Liver (tissue), 9 donors: ENCODE data around the gene SPTBN1. TPM values are rescaled to one million over a fixed set of nuclear protein-coding genes. Genes with fewer than 3 reads are reported as not detected.

Experiments used
- DNase-seq: peaks from one replicate; pipeline ENCODE4 v3.0.0-alpha.2; 2017; ENCODE audit warnings: low spot score
- H3K27ac ChIP-seq, 2 donors: one replicate each; pipeline ENCODE4 v1.7.0; 2013; ENCODE audit warnings: inconsistent platforms in 2 of 2, low read length in 2 of 2, control low read depth in 1 of 2, low read depth in 1 of 2, mild to moderate bottlenecking in 1 of 2
- H3K27me3 ChIP-seq, 4 donors: one replicate each; pipeline versions ENCODE4 v1.6.1 to v1.7.0; 2013; ENCODE audit warnings: low read length in 3 of 4, inconsistent platforms in 1 of 4, mild to moderate bottlenecking in 1 of 4, moderate library complexity in 1 of 4; ENCODE audit not compliant: control insufficient read depth in 4 of 4, insufficient read depth in 4 of 4
- H3K36me3 ChIP-seq, 4 donors: one replicate each; pipeline versions ENCODE4 v1.6.1 to v1.7.0; 2013; ENCODE audit warnings: low read length in 3 of 4, mild to moderate bottlenecking in 3 of 4, low read depth in 1 of 4, moderate library complexity in 1 of 4; ENCODE audit not compliant: control insufficient read depth in 4 of 4, insufficient read depth in 3 of 4
- H3K4me1 ChIP-seq, 4 donors: one replicate each; pipeline versions ENCODE4 v1.6.1 to v1.7.0; 2013; ENCODE audit warnings: low read length in 3 of 4, mild to moderate bottlenecking in 3 of 4, moderate library complexity in 1 of 4; ENCODE audit not compliant: control insufficient read depth in 4 of 4, insufficient read depth in 4 of 4
- H3K4me3 ChIP-seq, 3 donors: one replicate each; pipeline versions ENCODE4 v1.6.1 to v1.7.0; 2013; ENCODE audit warnings: low read length in 3 of 3, control low read depth in 1 of 3, low read depth in 1 of 3, mild to moderate bottlenecking in 1 of 3
- H3K9ac ChIP-seq, 2 donors: one replicate each; pipeline ENCODE4 v1.7.0; 2013; ENCODE audit warnings: low read length in 2 of 2, mild to moderate bottlenecking in 2 of 2, moderate library complexity in 2 of 2, control low read depth in 1 of 2, low read depth in 1 of 2
- H3K9me3 ChIP-seq, 4 donors: one replicate each; pipeline versions ENCODE4 v1.6.1 to v1.7.0; 2013; ENCODE audit warnings: low read length in 3 of 4; ENCODE audit not compliant: control insufficient read depth in 4 of 4
- ATF3 ChIP-seq: IDR thresholded peaks from 2 replicates; pipeline ENCODE4 v1.6.1; 2016; ENCODE audit warnings: antibody characterized with exemption
- CTCF ChIP-seq: fragments of 150-350 bp; IDR thresholded peaks from 2 replicates; pipeline ENCODE4 v1.5.1; 2017; ENCODE audit warnings: improper control_type of control experiment, low read depth, low read length; ENCODE audit not compliant: missing input control
- EGR1 ChIP-seq, 2 donors: IDR thresholded peaks; 2 replicates each; pipeline ENCODE4 v1.6.1; 2016 to 2018; ENCODE audit warnings: antibody characterized with exemption in 2 of 2, low read depth in 2 of 2
- FOXA1 ChIP-seq: IDR thresholded peaks from 2 replicates; pipeline ENCODE4 v1.6.1; 2016; ENCODE audit warnings: antibody characterized with exemption
- FOXA2 ChIP-seq: IDR thresholded peaks from 2 replicates; pipeline ENCODE4 v1.6.1; 2016; ENCODE audit warnings: antibody characterized with exemption
- GABPA ChIP-seq, 2 donors: IDR thresholded peaks in 1 of 2; conservative IDR thresholded peaks in 1 of 2; 2 replicates each; pipeline ENCODE4 v1.6.1; 2016; ENCODE audit warnings: antibody characterized with exemption in 2 of 2, mild to moderate bottlenecking in 1 of 2, moderate library complexity in 1 of 2
- HNF4A ChIP-seq, 2 donors: conservative IDR thresholded peaks; 2 replicates each; pipeline ENCODE4 v1.6.1; 2016; ENCODE audit warnings: antibody characterized with exemption in 2 of 2, mild to moderate bottlenecking in 2 of 2
- HNF4G ChIP-seq: IDR thresholded peaks from 2 replicates; pipeline ENCODE4 v1.6.1; 2016; ENCODE audit warnings: antibody characterized with exemption
- JUND ChIP-seq, 2 donors: IDR thresholded peaks; 2 replicates each; pipeline ENCODE4 v1.6.1; 2016; ENCODE audit warnings: antibody characterized with exemption in 2 of 2
- NR2F2 ChIP-seq: IDR thresholded peaks from 2 replicates; pipeline ENCODE4 v1.6.1; 2016; ENCODE audit warnings: antibody characterized with exemption
- REST ChIP-seq: IDR thresholded peaks from 2 replicates; pipeline ENCODE4 v1.6.1; 2016; ENCODE audit warnings: antibody characterized with exemption, mild to moderate bottlenecking
- RXRA ChIP-seq, 2 donors: IDR thresholded peaks; 2 replicates each; pipeline ENCODE4 v1.6.1; 2017 to 2018; ENCODE audit warnings: antibody characterized with exemption in 2 of 2, mild to moderate bottlenecking in 1 of 2
- SP1 ChIP-seq: IDR thresholded peaks from 2 replicates; pipeline ENCODE4 v1.6.1; 2018; ENCODE audit warnings: antibody characterized with exemption, mild to moderate bottlenecking
- TAF1 ChIP-seq: conservative IDR thresholded peaks from 2 replicates; pipeline ENCODE4 v1.6.1; 2016; ENCODE audit warnings: antibody characterized with exemption, mild to moderate bottlenecking
- YY1 ChIP-seq: IDR thresholded peaks from 2 replicates; pipeline ENCODE4 v1.6.1; 2016; ENCODE audit warnings: antibody characterized with exemption, mild to moderate bottlenecking
- WGBS: extraction: QIAGEN DNeasy Blood & Tissue Kit; methylation state at CpG from one replicate; pipeline ENCODE4 v1.1.7; 2013; 5-methylcytosine and 5-hydroxymethylcytosine counted together
- polyA plus RNA-seq, 2 donors: library from polyadenylated mRNA; stranded (reverse) in 1 of 2; unstranded in 1 of 2; fragments of 200-250 nt in 1 of 2; fragments of >200 nt in 1 of 2; fragmentation: Nextera tagmentation in 1 of 2; extraction: Ambion mirVana in 1 of 2; gene quantifications; one replicate each; pipeline versions ENCODE4 v1.2.1 to v1.2.3, GENCODE V29; 2013 to 2015
- total RNA-seq, 2 donors: library from RNA; depleted of rRNA; stranded (reverse); fragments of >200 nt; gene quantifications; one replicate each; pipeline ENCODE4 v1.2.3, GENCODE V29; 2014
- TF ChIP-seq, protein P1 (sequence below): IDR thresholded peaks from 2 replicates; pipeline ENCODE4 v1.6.1; 2016; ENCODE audit warnings: antibody characterized with exemption
- donor health status: healthy.
- donor health status: healthy.
- donor health status: healthy.
- donor health status: healthy.
- donor health status: healthy.

The SPTBN1 gene
- total and polyA plus RNA-seq, 4 donors, result 44.8 to 191 (median 75.9) TPM

DNA sequence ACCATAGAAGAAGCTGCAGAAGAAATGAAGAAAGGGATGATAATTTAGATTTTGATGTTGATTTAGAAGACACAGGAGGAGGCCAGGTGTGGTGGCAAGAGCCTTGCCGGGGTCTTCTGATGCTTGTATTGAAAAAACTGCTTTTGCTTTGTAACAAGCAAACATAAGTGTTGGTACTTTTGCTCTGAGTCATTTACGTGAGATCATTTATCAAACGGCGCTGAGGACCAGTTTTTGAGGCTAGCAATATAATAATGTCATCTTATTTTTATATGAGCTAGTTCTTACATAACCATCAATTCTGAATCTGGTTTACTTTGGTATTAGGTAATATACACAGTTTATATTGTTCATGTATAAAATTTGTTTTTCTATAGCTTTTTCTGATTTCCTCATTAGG lies 30.6 kb downstream of the SPTBN1 start:
- no peak overlapping the region for H3K4me3 ChIP-seq
- no peak overlapping the region for H3K9ac ChIP-seq
- 93% methylated on average over 4 of the region's 4 CpGs for WGBS
- TF ChIP-seq GABPA (IDR thresholded peaks at IDR 0.05 in 1 of 2, conservative IDR thresholded peaks at IDR 0.05 in 1 of 2) (no peak), CTCF (no peak), SP1 (no peak), YY1 (no peak), RXRA (IDR thresholded peaks at IDR 0.05) (no peak), FOXA1 (no peak), TAF1 (no peak), NR2F2 (no peak), ATF3 (no peak), HNF4A (conservative IDR thresholded peaks at IDR 0.05) (no peak)
- no peaks in the 10 kb centered on the region for H3K36me3 ChIP-seq
- H3K27me3 ChIP-seq, result no peaks in the 10 kb centered on the region
- H3K9me3 ChIP-seq, result no peaks in the 10 kb centered on the region
- peaks cover 0 to 7% (median under 1%) of the 10 kb centered on the region in 4 donors for H3K4me1 ChIP-seq
- H3K27ac ChIP-seq, result no peak overlapping the region
- DNase-seq, result no peak

- TF ChIP-seq, protein P1, sequence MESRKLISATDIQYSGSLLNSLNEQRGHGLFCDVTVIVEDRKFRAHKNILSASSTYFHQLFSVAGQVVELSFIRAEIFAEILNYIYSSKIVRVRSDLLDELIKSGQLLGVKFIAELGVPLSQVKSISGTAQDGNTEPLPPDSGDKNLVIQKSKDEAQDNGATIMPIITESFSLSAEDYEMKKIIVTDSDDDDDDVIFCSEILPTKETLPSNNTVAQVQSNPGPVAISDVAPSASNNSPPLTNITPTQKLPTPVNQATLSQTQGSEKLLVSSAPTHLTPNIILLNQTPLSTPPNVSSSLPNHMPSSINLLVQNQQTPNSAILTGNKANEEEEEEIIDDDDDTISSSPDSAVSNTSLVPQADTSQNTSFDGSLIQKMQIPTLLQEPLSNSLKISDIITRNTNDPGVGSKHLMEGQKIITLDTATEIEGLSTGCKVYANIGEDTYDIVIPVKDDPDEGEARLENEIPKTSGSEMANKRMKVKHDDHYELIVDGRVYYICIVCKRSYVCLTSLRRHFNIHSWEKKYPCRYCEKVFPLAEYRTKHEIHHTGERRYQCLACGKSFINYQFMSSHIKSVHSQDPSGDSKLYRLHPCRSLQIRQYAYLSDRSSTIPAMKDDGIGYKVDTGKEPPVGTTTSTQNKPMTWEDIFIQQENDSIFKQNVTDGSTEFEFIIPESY, result no peak
- no peak for TF ChIP-seq REST
- TF ChIP-seq YY1, result no peak
- TF ChIP-seq JUND (IDR thresholded peaks at IDR 0.05), result no peak
- TF ChIP-seq RXRA (IDR thresholded peaks at IDR 0.05), result no peak
- TF ChIP-seq EGR1 (IDR thresholded peaks at IDR 0.05; ENCODE audit: low read depth in 2 of 2), result no peak
- no peak for TF ChIP-seq FOXA2
- TF ChIP-seq FOXA1, result no peak
- no peak for TF ChIP-seq HNF4G
- no peak for TF ChIP-seq GABPA (IDR thresholded peaks at IDR 0.05 in 1 of 2, conservative IDR thresholded peaks at IDR 0.05 in 1 of 2)
- TF ChIP-seq CTCF, result no peak
- TF ChIP-seq ATF3, result no peak
- no peak overlapping the region for H3K27ac ChIP-seq
These were observed 34.7 kb downstream of the SPTBN1 start for GRCh38 chr2:54490863-54491262.

More at GRCh38 chr2:54490863-54491262, 34.7 kb downstream of the SPTBN1 start:
- H3K9ac ChIP-seq, result no peak overlapping the region
- H3K27me3 ChIP-seq, result no peaks in the 10 kb centered on the region
- no peak overlapping the region for H3K4me3 ChIP-seq
- peaks cover 0 to 14% (median 0%) of the 10 kb centered on the region in 4 donors for H3K4me1 ChIP-seq
- H3K9me3 ChIP-seq, result no peaks in the 10 kb centered on the region
- no peak for DNase-seq
- 67% methylated on average over 2 of the region's 2 CpGs for WGBS
- no peaks in the 10 kb centered on the region for H3K36me3 ChIP-seq
